Esophagus squamous epithelium (tissue), 4 donors: ENCODE data around the gene FN1.

Experiments used
- POLR2A ChIP-seq, 4 donors: fragments of 450-650 bp; IDR thresholded peaks; one replicate each; pipeline ENCODE4 v1.6.1; 2017; ENCODE audit warnings: antibody characterized with exemption in 4 of 4, mild to moderate bottlenecking in 4 of 4, moderate library complexity in 3 of 4
- TF ChIP-seq, protein P1 (sequence below), 6 experiments: fragments of 450-650 bp in 4 of 6; fragments of 200-600 bp in 2 of 6; sonication (generic) in 2 of 6; IDR thresholded peaks; one replicate each; pipeline ENCODE4 v1.5.1; 2016 to 2019; ENCODE audit warnings: antibody characterized with exemption in 6 of 6, mild to moderate bottlenecking in 4 of 6, moderate library complexity in 4 of 6

DNA sequence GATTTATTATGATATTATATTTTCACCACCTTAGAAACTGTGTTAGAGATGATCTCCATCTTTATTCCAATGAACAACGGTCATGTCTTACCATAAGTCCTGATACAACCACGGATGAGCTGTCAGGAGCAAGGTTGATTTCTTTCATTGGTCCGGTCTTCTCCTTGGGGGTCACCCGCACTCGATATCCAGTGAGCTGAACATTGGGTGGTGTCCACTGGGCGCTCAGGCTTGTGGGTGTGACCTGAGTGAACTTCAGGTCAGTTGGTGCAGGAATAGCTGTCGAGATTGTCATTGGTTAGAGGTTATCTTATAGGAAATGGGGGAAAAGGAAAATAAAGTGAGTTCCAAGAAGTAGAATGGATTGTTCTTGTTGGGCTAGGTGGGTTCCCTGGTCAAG, 56.8 kb downstream of the FN1 start:
- TF ChIP-seq, protein P1, sequence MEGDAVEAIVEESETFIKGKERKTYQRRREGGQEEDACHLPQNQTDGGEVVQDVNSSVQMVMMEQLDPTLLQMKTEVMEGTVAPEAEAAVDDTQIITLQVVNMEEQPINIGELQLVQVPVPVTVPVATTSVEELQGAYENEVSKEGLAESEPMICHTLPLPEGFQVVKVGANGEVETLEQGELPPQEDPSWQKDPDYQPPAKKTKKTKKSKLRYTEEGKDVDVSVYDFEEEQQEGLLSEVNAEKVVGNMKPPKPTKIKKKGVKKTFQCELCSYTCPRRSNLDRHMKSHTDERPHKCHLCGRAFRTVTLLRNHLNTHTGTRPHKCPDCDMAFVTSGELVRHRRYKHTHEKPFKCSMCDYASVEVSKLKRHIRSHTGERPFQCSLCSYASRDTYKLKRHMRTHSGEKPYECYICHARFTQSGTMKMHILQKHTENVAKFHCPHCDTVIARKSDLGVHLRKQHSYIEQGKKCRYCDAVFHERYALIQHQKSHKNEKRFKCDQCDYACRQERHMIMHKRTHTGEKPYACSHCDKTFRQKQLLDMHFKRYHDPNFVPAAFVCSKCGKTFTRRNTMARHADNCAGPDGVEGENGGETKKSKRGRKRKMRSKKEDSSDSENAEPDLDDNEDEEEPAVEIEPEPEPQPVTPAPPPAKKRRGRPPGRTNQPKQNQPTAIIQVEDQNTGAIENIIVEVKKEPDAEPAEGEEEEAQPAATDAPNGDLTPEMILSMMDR (IDR thresholded peaks at IDR 0.05): no peak
- no peak for TF ChIP-seq POLR2A (IDR thresholded peaks at IDR 0.05)
